Esophagus (tissue), 2 donors: Measurements from ENCODE around the gene COL12A1. TPM values are rescaled to one million over a fixed set of nuclear protein-coding genes. Genes with fewer than 3 reads are reported as not detected.
A peak's percentile ranks its signal among the peaks of the same experiment; 100 is the strongest.

Experiments used
- H3K27ac ChIP-seq, 2 donors: one replicate each; pipeline ENCODE4 v1.5.1; 2013; ENCODE audit warnings: low read depth in 2 of 2, mild to moderate bottlenecking in 2 of 2, inconsistent platforms in 1 of 2, low read length in 1 of 2, moderate library complexity in 1 of 2
- H3K27me3 ChIP-seq, 2 donors: one replicate each; pipeline ENCODE4 v1.6.1; 2013; ENCODE audit warnings: low read length in 2 of 2, control low read depth in 1 of 2, mild to moderate bottlenecking in 1 of 2; ENCODE audit not compliant: insufficient read depth in 2 of 2, control insufficient read depth in 1 of 2
- H3K36me3 ChIP-seq, 2 donors: one replicate each; pipeline ENCODE4 v1.6.1; 2013; ENCODE audit warnings: low read length in 1 of 2; ENCODE audit not compliant: control insufficient read depth in 2 of 2, insufficient read depth in 2 of 2
- H3K4me1 ChIP-seq, 2 donors: one replicate each; pipeline ENCODE4 v1.6.1; 2013; ENCODE audit warnings: low read length in 1 of 2; ENCODE audit not compliant: control insufficient read depth in 2 of 2, insufficient read depth in 2 of 2
- H3K4me3 ChIP-seq, 2 donors: one replicate each; pipeline ENCODE4 v1.5.1; 2013; ENCODE audit warnings: low read length in 2 of 2, mild to moderate bottlenecking in 2 of 2, low read depth in 1 of 2, moderate library complexity in 1 of 2
- H3K9me3 ChIP-seq, 2 donors: one replicate each; pipeline ENCODE4 v1.6.1; 2013; ENCODE audit warnings: mild to moderate bottlenecking in 2 of 2, low read depth in 1 of 2, low read length in 1 of 2, moderate library complexity in 1 of 2; ENCODE audit not compliant: control insufficient read depth in 2 of 2, insufficient read depth in 1 of 2
- WGBS, 2 donors: extraction: QIAGEN DNeasy Blood & Tissue Kit; methylation state at CpG; one replicate each; pipeline ENCODE4 v1.1.7; 2013; 5-methylcytosine and 5-hydroxymethylcytosine counted together
- polyA plus RNA-seq, 2 donors: library from polyadenylated mRNA; stranded (reverse); fragments of 200-250 nt; gene quantifications; one replicate each; pipeline ENCODE4 v1.2.3, GENCODE V29; 2013
- donor health status: healthy with polysubstance abuse.
- donor health status: Bipolar disorder and iron deficiency.

The COL12A1 gene
- 10 to 100 TPM in 1 of 2 donors, 1 to 10 TPM in 1; 9.5 to 18.2 TPM for polyA plus RNA-seq

GRCh38 chr6:75205776-75206575 lies at the start of gene COL12A1:
TSS of gene COL12A1 (minus strand) at chr6:75206053. CDS start at chr6:75202792, 3,261 bp downstream.
- peak within 1 kb of the TSS; percentile 61 to 64 for H3K4me3 ChIP-seq
- H3K9me3 ChIP-seq = no peaks in the 10 kb centered on the region
- H3K27ac ChIP-seq = peak within 1 kb of the TSS; percentile 82 to 87
- peaks cover 0 to 15% of the 10 kb centered on the region in 2 donors for H3K27me3 ChIP-seq
- peaks cover 6 to 10% of the 10 kb centered on the region in 2 donors for H3K4me1 ChIP-seq
- 1 to 2% methylated on average over 57 to 64 of the region's 64 CpGs for WGBS, 2 donors
- no peaks in the 10 kb centered on the region for H3K36me3 ChIP-seq

- H3K4me1 ChIP-seq = no peaks in the 10 kb centered on the region
Observed at GRCh38 chr6:75250552-75250951, 44.7 kb upstream of the COL12A1 start.

DNA sequence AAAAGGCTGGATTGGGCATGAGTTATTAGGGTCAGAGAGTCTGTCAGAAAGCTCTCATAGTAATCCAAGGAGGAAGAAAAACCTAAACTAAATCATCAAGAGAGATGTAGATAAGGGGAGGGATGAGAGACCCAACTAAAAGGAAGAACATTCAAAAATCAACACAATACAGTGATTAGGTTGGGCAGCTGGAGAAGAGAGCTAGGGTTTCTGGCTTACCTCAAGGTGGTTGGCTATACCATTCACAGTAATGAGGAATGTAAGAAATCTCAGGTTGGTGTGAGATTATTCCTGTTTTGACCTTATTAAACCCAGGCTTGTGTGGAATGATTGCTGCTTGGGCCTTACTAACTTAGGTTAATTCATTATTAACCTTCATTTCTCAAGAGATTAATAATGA lies 44.0 kb upstream of the COL12A1 start:
- Histone ChIP-seq H3K27me3 (no peaks in the 10 kb centered on the region), H3K4me1 (no peaks in the 10 kb centered on the region), H3K36me3 (no peaks in the 10 kb centered on the region), H3K27ac (no peak overlapping the region), H3K9me3 (no peaks in the 10 kb centered on the region), H3K4me3 (no peak overlapping the region)

More at GRCh38 chr6:75250552-75250951, 44.7 kb upstream of the COL12A1 start:
- Histone ChIP-seq H3K36me3 (no peaks in the 10 kb centered on the region), H3K9me3 (no peaks in the 10 kb centered on the region), H3K27ac (no peak overlapping the region), H3K4me3 (no peak overlapping the region), H3K27me3 (no peaks in the 10 kb centered on the region)
- WGBS, 2 donors = 73 to 81% methylated on average over 2 of the region's 2 CpGs

DNA sequence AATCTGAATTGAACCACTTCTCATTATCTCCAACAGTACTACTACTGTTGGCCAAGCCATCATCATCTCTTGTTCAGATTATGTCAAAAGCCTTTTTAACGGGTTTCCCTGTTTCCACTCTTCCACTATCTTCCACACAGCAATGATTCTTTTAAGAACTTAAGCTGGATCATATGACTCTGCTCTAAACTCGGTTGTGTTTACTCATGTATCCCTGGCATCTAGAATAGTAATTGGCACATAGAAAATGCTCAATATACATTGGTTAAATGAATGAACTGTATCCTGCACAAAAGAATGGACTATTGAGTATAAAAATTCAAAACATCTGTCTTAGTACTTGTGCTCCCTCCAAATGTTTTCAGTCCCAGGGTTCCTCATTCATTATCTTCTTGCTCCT lies 40.5 kb upstream of the COL12A1 start:
- Histone ChIP-seq H3K27ac (no peak overlapping the region), H3K9me3 (no peaks in the 10 kb centered on the region), H3K4me1 (peaks cover 0 to 5% of the 10 kb centered on the region in 2 donors), H3K36me3 (no peaks in the 10 kb centered on the region), H3K4me3 (no peak overlapping the region), H3K27me3 (no peaks in the 10 kb centered on the region)
- 53 to 54% methylated on average over 2 of the region's 2 CpGs for WGBS, 2 donors

DNA sequence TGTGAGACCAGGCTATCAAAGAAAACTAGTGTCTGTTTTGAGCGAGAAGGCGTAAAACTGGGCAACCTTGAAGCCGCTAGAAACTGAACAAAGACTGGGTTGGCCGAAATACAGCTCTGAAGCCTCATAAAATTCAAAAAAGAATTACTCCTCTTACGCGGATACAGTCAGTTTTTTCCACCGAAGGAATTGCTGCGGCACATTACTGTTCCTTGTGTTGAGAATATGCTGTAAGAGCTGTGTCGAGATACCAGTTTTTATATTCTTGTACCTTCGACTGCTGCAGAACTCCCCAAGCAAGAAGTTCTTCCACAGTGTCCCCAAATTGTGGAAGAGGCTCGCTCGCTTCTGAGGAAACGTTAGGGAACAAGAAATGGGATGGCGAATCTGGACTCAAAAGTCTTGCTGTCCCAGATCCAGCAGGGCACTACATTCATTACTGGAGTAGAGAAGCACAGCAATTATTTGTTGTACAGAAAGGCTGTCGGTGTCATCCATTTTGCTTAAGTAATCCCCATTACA lies 38.3 kb upstream of the COL12A1 start:
- H3K4me1 ChIP-seq = peaks cover 0 to 5% of the 10 kb centered on the region in 2 donors
- H3K36me3 ChIP-seq = peaks cover under 1 to 1% of the 10 kb centered on the region in 2 donors
- H3K9me3 ChIP-seq = no peaks in the 10 kb centered on the region
- no peaks in the 10 kb centered on the region for H3K27me3 ChIP-seq
- H3K27ac ChIP-seq = peak overlapping the region; percentile 85 to 99
- peak overlapping the region; percentile 71 to 98 for H3K4me3 ChIP-seq
- 15 to 21% methylated on average over 15 of the region's 15 CpGs for WGBS, 2 donors

- H3K36me3 ChIP-seq = peaks cover 5 to 6% of the 10 kb centered on the region in 2 donors
- H3K27me3 ChIP-seq = no peaks in the 10 kb centered on the region
- H3K4me3 ChIP-seq = peak within 1 kb of the TSS; percentile 71 to 98
- H3K4me1 ChIP-seq = peaks cover 0 to 5% of the 10 kb centered on the region in 2 donors
- no peaks in the 10 kb centered on the region for H3K9me3 ChIP-seq
- H3K27ac ChIP-seq = peak within 1 kb of the TSS; percentile 85 to 99
- 0% methylated on average over 36 of the region's 36 CpGs for WGBS, 2 donors
Observed at GRCh38 chr6:75243333-75244062, 37.6 kb upstream of the COL12A1 start, which contains the start of gene COX7A2. TSS of gene COX7A2 (minus strand) at chr6:75243801. CDS start at chr6:75243734, 67 bp downstream.

- WGBS, 2 donors = 92% methylated on average over 4 of the region's 4 CpGs
- Histone ChIP-seq H3K9me3 (no peaks in the 10 kb centered on the region), H3K27ac (no peak overlapping the region), H3K36me3 (peaks cover 8 to 9% of the 10 kb centered on the region in 2 donors), H3K4me1 (no peaks in the 10 kb centered on the region), H3K27me3 (no peaks in the 10 kb centered on the region), H3K4me3 (no peak overlapping the region)
Observed at GRCh38 chr6:75236630-75237029, 30.8 kb upstream of the COL12A1 start.

DNA sequence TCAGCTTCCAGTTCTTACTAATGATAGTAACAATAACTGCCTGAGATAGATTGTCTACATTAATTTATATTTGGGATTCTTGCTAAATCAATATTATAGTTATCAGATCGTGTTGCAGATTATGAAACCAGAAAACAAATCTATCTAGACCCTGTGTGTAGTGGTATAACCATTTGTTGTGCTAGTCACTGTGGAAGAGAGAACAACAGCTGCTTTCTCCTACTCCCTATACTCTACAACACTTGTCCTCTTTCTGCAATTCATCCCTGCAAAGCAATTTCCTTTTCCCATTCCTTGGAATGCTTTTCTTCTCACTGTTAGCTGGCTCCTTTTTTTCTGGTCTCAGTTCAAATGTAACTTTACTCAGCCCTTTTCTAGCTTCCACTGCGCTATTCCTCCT lies 29.4 kb upstream of the COL12A1 start:
- no peak overlapping the region for H3K27ac ChIP-seq

DNA sequence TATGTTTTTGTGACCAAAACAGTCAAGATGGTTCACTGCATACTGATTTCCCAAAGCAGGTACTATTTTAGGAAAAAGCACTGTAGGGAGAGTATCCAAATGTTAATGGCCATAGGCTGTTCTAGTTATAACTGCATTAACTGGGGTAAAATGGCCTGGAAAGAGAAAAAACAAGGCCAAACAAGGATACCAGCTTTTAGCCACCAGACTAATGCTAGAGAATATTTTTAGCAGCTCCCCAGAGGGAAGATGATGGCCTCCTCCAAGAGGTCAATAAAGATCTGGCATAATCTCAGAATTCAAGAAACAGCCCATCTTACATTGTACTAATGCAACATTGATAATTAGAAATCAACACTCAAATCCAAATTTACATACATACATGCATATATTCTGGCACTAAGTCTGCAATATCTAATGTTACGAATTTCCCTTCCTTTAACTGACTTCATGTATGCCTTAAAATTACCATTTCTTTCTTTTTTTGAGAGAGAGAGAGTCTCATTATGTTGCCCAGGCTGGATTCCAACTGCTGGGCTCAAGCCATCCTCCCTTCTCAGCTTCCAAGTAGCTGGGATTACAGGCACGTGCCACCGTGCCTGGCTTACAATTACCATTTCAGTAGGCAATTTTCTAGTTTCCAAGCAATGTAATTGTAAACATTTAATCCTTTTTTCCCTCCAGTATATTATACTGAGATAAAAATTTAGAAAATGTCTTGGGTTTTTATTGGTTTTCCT lies 28.4 kb upstream of the COL12A1 start:
- Histone ChIP-seq H3K9me3 (no peaks in the 10 kb centered on the region), H3K4me3 (no peak overlapping the region), H3K4me1 (no peaks in the 10 kb centered on the region), H3K27ac (no peak overlapping the region), H3K27me3 (no peaks in the 10 kb centered on the region), H3K36me3 (peaks cover 8 to 9% of the 10 kb centered on the region in 2 donors)
- WGBS, 2 donors = 47 to 57% methylated on average over 3 of the region's 3 CpGs

More for the DNA sequence above, 29.4 kb upstream of the COL12A1 start:
- 86 to 88% methylated on average over 2 of the region's 2 CpGs for WGBS, 2 donors
- H3K36me3 ChIP-seq = peaks cover 8 to 9% of the 10 kb centered on the region in 2 donors
- no peaks in the 10 kb centered on the region for H3K9me3 ChIP-seq
- no peak overlapping the region for H3K4me3 ChIP-seq
- H3K4me1 ChIP-seq = no peaks in the 10 kb centered on the region
- no peaks in the 10 kb centered on the region for H3K27me3 ChIP-seq
